Renal cortex interstitium (tissue), 11 donors: ENCODE data around the gene PTEN. TPM values are rescaled to one million over a fixed set of nuclear protein-coding genes. Genes with fewer than 3 reads are reported as not detected.

ENCODE experiments used
- DNase-seq, 11 donors: peaks; one replicate each; pipeline ENCODE4 v3.0.0-alpha.2; 2013; ENCODE audit warnings: low read depth in 9 of 11, low spot score in 4 of 11; ENCODE audit errors: extremely low read depth in 1 of 11
- polyA plus RNA-seq, 3 donors: library from polyadenylated mRNA; unstranded; fragments of 120-200 nt; gene quantifications; one replicate each; pipeline ENCODE4 v1.2.1, GENCODE V29; 2013; ENCODE audit not compliant: insufficient read length in 3 of 3

The PTEN gene
- polyA plus RNA-seq, 3 donors: 63.7 to 80.1 (median 69.8) TPM

DNA sequence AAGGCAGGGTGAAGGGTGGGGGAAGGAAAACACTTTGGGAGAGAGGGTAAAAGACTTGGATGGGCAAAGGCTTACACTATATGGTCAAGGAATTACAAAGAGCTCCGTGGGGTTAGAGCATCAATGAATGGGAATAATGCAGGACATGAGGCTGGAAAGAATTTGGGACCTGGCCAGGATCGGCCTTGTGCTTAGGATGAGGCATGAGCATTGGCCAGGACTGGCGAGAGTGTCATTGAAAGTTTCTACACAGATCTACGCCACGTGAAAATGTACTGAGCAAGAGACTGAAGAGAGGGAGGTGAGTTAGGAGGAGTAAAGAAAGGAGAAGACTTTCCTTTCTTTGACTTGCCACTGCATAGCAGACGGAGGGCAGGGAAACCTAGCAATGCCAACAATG, 142.8 kb downstream of the PTEN start:
- DNase-seq: no peak

DNA sequence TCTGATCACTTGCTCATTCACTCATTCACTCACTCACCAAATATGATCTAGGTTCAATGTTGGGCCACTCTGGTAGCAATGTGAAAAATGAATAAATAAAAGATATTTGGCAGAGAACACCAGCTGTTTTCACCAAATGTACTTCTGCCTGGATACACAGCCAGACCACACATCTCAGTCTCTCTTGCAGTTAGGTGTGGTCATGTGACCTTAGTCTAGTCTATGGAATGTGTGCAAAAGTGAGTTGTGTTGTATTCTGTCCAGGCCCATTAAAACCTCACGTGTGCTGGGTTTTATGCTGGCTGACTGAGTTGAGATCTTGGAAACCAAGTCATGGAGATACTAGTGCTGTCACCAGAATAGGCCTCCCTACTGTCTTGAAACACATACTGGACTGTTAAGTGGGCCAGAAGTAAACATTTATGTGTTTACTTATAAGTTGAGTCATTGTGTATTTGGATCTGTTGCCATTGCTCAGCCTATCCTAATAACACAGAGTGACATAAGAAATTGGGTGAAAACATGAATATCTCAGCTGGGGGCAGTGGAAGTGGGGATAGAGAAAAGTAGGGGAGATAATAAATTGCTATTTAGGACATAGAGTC, 145.5 kb downstream of the PTEN start:
- DNase-seq: no peak

DNA sequence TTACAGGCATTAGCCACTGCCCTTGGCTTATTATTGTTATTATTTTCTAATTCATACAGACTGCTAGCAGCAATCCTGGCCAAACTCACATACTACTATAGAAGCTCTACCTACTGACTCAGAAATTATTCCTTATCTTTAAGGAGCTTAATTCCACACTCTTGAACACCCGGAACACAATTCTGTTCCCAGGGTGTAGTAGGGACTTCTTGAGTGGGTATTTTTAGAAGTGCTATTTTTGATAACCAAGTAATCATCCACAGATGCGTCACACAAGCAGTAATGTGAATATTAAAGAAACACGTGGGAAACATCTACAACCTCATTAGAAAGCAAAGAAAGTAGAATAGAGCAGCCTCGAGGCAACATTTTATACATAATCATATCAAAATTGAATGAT, 149.2 kb downstream of the PTEN start:
- no peak for DNase-seq

DNA sequence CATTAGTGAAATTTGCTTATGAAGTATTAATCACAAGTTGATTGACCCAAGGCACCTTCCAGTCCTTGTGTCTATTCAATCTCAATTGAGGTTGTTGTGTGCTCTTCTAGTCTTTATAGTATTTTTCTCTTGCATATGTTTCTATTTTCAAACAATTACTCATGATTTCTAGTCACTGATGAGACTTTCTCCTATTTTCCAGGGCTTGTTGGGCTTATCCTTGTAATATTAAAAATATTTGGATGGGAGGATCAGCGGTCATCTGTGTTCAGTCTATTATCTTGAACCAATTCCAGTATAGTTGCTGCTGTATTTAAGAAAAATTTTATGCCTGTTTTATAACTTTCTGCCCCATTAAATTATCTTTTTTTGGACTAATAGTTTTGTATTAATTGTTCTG, 154.4 kb downstream of the PTEN start:
- no peak for DNase-seq

DNA sequence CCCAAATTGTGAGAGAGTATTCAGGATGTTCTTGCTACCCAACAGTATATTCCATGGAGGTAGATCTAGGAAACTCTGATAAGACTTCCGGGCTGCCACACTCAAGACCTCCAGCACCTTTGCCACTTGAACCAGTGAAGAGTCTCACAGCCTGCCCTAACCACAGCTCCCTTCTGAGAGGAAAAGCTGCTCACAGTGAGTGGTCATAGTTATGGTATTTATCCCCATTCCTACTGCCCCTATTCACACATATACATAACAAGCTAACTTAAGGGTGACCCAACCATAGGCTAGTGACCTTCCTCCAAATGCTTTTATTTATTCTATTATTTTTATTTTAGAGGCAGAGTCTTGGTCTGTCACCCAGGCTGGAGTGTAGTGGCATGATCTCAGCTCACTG, 156.3 kb downstream of the PTEN start:
- DNase-seq: no peak

Other genes starting within 250 kb of the PTEN start
- 10 to 100 TPM; 26.8 to 44.7 (median 33.4) TPM for gene PAPSS2, start 203.7 kb upstream of the PTEN start, polyA plus RNA-seq
- 10 to 100 TPM; 51.4 to 67.7 (median 59.3) TPM for gene ATAD1, start 45.4 kb upstream of the PTEN start, polyA plus RNA-seq
- gene KLLN, start 92 bp upstream of the PTEN start, polyA plus RNA-seq: 1 to 10 TPM; 1.5 to 1.6 (median 1.6) TPM